HG03575 (cell line): ENCODE measurements around the gene COL15A1.

Experiments
- ATAC-seq: cut with Tn5 transposase; IDR thresholded peaks from one replicate; pipeline ENCODE4 v1.9.1; 2021; ENCODE audit not compliant: unreplicated experiment, insufficient number of reproducible peaks, low FRiP score; ENCODE audit errors: extremely low read depth

Gene COL15A1

DNA sequence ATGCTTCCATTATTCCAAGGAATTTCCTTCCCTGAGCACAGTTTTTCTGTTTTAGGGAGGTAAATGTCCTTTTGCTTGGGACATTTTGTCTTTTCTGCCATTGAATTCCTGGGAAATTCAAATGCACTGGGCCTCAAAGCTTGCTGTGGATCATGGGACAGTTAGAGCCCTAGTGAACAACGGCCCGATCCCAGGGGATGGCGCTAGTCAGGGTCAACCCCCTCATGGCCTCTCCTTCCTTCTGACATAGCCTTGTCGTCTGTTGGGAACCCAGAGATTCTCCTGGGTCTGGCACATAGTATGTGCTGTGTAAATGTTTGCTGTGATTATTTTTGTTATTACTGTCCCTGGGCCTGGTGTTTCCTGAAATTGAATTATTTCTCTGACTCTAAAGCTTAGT lies 30.7 kb upstream of the COL15A1 start:
- no peak for ATAC-seq

DNA sequence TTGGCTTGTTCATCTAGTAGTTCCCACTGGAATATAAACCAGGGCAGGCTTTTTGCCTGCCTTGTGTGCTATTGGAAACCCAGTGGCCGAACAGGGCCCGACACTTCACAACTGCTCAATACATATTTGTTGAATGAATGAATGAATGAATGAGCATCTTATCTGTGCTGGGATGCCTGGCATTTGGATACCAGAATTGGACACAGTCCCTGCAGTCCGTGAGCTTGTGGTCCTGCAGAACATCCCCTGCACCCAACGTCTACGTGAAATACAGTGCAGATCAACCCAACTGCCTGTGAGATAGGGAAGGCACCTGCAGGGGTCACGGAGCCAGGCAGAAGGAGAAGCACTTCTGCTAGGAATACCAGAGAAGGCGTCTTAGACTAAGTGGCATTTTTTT lies 30.0 kb upstream of the COL15A1 start:
- no peak for ATAC-seq

DNA sequence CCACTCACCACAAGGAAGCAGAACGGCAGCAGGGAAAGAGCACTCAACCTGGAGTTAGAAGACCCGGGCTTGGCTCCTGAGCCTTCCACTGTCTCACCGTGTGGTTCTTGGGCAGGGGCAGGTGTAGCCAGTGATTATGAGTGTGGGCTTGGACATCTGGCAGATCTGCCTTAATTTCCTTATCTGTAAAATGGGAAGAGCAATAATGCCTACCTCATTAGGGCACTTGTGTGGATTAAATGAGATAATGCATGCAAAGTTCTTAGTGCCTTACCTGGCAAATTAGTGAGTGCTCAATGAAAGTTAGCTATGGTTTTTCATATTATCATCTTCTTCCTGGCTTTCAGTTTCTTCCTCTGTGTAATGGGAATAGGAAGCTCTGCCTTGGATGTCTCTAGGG lies 28.1 kb upstream of the COL15A1 start:
- ATAC-seq = no peak

GRCh38 chr9:98916660-98917059 lies 27.0 kb upstream of the COL15A1 start:
- ATAC-seq = no peak

GRCh38 chr9:98917746-98918487 lies 25.8 kb upstream of the COL15A1 start:
- ATAC-seq = no peak

DNA sequence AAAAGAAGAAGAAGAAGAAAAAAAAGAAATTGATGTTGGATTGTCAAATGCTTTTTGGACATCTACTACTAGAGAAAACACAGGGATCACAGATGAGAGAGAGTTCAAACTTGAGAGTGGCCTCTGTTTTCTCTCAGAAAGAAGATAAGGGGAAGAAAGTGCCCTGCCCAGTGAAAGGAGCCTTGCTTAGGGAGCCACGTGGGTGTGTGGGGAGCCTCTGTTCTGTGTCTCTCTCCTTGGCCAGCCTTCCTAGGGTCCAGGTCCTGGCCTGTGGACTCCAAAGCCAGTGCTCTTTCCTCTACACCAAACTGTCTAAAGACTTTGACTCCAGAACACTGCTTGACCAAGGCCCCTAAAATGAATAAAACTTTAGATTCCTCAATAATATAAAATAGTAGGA lies 22.0 kb upstream of the COL15A1 start:
- ATAC-seq = no peak

DNA sequence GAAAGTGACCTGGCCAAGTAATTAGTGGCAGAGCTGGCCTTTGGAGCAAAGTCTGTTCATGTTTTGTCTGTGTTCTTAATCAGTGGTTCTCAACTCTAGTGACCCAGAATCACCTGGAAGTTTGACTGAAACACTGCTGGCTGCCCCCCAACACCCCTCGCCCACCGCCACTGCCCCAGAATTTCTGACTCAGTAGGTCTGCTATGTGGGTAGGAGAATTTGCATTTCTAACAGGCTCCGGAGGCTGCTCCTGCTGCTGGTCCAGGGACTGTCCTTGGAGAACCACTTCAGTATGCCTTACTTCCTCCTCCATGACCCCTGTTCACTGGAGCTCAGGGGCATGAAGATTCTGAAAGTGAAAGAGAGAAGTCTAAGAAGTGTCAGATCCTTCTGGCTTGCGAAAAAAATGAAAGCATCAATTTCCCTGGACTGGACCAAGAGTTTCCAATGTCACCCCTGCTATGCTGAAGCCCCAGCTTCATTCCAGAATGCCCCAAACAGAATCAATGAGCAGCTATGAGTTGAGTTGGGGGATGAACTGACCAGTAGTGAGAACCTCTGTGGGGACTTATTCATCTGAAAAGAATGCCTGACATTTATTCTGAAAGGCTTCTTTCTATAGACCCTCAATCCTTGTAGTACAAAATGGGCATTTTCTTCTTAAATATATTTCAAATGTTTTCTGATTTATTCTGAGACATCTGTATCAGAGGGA lies 20.8 kb upstream of the COL15A1 start:
- no peak for ATAC-seq

DNA sequence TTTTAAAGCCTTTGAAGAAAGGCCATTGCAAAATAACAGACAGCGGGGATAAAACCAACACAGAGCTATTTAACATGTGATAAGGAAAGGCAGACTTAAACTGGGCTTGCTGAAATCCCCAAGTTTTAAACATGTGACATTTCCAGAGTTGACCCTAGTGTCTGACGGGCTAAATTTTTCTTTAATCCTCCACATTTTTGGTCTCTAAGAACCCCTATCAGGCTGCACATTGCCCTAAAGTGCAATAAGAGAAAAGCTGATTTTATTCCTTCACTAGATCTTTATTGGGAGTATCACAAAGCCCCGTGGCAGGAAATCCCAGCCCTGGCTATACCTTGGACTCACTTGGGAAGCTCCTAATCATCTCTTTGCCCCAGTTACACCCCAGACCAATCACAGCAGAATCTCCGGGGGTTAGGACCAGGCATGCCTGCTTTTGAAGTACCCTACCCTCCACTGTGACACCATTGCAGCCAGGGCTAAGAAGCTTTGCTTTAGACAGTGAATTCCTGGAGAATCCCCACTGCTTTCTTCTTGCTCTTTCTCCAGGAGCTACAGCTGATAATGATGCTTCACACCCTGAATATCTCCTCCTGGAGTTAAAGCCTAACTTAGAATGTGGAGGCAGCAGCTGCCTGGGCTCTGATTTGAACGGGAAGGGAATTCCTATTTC lies 20.1 kb upstream of the COL15A1 start:
- ATAC-seq = no peak

DNA sequence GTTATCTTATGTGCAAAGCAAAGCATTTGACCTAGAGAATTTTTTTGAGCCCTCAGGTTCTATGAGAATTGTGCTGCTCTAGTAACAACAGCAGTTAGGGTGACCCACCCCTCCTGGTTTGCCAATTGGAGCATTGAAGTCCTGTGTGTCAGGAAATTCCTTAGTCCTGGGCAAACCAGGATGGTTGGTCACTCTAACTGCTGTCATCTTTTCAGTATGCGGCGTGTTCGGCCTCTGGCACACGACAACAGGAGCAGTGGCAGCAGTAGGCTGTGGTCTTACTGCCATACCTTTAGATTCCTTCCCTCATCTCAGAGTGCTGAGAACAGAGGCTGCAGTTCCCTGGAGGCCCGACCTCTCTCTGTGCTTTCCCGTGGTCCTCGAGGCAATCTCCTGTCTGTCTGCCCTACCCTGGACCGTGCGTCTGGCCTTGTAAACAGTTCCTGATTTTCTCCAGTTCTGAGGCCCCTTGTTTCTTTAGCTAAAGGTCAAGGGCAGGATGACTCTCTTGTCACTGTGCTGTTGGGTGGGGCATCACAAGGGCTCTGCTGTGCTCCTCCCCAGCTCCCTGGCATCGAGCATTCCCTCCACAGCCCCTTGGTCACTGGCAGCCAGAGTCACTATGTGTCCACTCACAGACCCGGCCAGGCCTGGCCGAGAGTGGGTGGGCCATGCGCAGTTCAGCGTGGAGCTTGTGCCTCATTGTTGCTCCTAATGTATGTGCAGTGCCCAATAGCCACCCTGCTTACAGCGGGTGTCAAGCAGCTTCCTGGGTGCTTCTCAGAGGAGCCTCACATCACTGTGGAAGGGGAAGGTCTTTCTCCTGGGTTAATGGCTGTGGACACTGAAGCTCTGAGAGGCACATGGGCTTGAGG lies 18.5 kb upstream of the COL15A1 start:
- no peak for ATAC-seq

GRCh38 chr9:98925956-98926355 lies 17.8 kb upstream of the COL15A1 start:
- ATAC-seq = no peak

DNA sequence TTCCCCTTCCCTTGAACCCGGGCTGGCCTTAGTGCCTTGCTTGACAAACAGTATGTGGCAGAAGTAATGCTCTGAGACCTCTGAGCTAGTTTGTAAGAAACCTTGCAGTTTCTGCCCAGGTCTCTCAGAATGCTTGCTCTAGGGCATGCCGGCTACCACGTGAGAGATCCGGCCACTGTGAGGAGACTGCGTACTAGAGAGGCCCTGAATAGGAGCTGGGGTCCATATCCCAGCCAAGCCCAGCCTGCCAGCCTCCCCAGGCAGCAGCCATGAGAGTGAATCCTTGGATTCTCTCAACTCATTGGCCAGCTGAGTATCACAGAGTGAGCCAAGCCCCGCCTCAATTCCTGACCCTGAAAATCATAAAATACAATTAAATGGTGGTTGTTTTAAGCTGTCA lies 16.0 kb upstream of the COL15A1 start:
- ATAC-seq = no peak

- ATAC-seq = no peak
These were observed 14.6 kb upstream of the COL15A1 start for GRCh38 chr9:98929071-98929470.

- ATAC-seq = no peak
These were observed 13.8 kb upstream of the COL15A1 start for GRCh38 chr9:98929895-98930341.

GRCh38 chr9:98930792-98931191 lies 12.9 kb upstream of the COL15A1 start:
- ATAC-seq = no peak

GRCh38 chr9:98931600-98932389 lies 11.9 kb upstream of the COL15A1 start:
- ATAC-seq = no peak

DNA sequence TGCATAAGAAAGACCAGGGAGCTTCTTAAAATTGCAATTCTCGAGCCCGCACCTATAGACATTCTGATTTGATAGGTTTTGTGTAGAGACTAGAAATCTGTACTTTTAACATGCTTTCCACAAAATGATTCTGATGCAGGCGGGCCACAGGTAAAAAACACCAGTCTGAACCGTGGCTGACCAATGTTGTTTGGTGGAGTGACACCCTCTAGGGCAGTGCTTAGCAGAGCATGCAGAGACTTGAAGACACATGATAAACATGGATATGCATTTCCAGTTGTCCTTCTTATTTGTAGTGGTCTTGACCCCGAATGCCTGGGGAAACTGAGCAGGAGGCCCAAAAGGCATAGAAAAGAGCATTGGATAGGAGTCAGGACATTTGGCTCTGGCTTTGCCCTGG lies 10.5 kb upstream of the COL15A1 start:
- ATAC-seq = no peak

- no peak for ATAC-seq
These were observed 9.8 kb upstream of the COL15A1 start for GRCh38 chr9:98933890-98934289.

GRCh38 chr9:98935071-98935505 lies 8.6 kb upstream of the COL15A1 start:
- no peak for ATAC-seq
